ENCODE measurements around the gene EWSR1.

Gene EWSR1

DNA sequence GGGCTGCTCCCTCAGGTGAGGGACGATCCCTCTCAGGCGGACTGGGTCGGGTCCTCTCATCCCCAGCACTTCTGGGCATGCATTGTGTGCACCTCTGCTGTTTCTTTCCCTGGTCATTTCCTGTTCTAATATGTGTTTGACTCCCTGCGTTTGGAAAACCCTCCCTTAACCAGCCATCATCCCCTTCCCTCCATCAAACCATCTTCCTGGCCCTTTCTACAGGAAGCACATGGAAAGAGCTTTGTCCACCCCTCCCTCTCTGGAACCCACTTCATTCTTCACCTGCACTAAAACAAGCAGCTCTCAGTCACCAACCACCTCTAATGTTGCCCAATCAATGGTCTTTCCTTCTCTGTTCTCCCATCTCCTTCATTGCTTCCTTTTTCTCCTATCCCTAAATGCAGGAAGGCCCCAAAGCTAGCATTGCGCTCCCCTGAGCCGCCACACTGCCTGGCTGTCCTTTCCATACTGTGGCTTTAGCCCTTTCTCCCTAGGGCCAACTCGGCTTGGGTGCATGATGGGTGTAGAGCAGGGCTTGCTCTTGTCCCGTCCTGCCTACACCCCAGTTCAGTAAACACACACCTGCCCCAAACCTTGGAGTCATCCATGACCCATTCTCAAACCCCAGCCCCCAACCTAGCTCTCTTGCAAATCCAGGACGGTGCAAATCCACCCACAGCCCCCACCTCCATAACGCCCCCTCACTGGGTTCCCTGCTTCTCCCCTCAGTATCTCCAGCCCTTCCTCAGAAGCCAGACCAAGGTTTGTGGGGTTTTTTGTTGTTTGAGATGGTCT, 32.9 kb downstream of the EWSR1 start:
- H3K27me3 ChIP-seq (ENCODE audit: insufficient read depth, poor library complexity, severe bottlenecking) = no peaks in the 10 kb centered on the region
- H3K4me3 ChIP-seq (replicated peaks; ENCODE audit: insufficient read depth, low read length) = no peak overlapping the region
- no peak for DNase-seq (ENCODE audit: low read depth in 1 of 2, low spot score in 1 of 2)
- peak; percentile 37; the same call in 1 of the 2 replicates for TF ChIP-seq POLR2AphosphoS5 (IDR thresholded peaks at IDR 0.05; ENCODE audit: low read depth)
- TF ChIP-seq, protein P1, sequence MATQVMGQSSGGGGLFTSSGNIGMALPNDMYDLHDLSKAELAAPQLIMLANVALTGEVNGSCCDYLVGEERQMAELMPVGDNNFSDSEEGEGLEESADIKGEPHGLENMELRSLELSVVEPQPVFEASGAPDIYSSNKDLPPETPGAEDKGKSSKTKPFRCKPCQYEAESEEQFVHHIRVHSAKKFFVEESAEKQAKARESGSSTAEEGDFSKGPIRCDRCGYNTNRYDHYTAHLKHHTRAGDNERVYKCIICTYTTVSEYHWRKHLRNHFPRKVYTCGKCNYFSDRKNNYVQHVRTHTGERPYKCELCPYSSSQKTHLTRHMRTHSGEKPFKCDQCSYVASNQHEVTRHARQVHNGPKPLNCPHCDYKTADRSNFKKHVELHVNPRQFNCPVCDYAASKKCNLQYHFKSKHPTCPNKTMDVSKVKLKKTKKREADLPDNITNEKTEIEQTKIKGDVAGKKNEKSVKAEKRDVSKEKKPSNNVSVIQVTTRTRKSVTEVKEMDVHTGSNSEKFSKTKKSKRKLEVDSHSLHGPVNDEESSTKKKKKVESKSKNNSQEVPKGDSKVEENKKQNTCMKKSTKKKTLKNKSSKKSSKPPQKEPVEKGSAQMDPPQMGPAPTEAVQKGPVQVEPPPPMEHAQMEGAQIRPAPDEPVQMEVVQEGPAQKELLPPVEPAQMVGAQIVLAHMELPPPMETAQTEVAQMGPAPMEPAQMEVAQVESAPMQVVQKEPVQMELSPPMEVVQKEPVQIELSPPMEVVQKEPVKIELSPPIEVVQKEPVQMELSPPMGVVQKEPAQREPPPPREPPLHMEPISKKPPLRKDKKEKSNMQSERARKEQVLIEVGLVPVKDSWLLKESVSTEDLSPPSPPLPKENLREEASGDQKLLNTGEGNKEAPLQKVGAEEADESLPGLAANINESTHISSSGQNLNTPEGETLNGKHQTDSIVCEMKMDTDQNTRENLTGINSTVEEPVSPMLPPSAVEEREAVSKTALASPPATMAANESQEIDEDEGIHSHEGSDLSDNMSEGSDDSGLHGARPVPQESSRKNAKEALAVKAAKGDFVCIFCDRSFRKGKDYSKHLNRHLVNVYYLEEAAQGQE (IDR thresholded peaks at IDR 0.05; ENCODE audit: insufficient replicate concordance, low read depth) = no peak
- no peak overlapping the region for H3K27ac ChIP-seq (replicated peaks)

DNA sequence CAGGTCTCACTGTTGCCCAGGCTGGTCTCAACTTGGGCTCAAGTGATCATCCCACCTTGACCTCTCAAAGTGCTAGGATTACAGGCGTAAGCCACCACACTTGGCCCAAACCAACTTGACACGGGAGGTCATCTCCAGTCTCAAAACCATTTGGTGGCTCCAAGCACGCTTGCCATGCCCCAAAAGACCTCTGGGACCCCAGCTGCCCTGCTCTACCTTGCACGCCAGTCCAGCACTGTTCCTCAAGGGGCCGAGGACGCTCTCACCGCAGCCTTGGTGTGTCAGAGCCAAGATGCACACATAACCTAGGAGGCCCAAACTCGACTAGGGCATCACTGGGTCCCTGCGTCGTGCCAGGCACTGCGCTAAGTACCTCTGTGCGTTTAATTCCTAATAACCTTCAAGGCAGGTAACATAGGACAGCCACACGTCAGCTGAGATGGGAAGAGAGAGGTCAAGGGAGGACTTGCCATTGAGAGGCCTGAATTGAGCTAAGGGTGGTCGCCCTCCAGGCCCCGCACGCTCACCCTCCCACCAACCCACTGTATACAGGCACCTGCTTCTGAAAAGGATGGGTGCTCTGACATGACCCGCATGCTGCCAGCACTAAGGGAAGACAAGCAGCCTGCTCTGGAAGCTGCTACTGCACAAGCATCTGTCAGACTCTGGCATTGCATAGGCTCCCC, 33.8 kb downstream of the EWSR1 start:
- Histone ChIP-seq H3K27ac (replicated peaks) (no peak overlapping the region), H3K4me3 (replicated peaks; ENCODE audit: insufficient read depth, low read length) (no peak overlapping the region), H3K27me3 (ENCODE audit: insufficient read depth, poor library complexity, severe bottlenecking) (peaks cover 5% of the 10 kb centered on the region)
- TF ChIP-seq POLR2AphosphoS5 (IDR thresholded peaks at IDR 0.05; ENCODE audit: low read depth) (no peak; the same call in 1 of the 2 replicates), GABPA (IDR thresholded peaks at IDR 0.05; ENCODE audit: low read depth) (no peak), SPI1 (IDR thresholded peaks at IDR 0.05; ENCODE audit: borderline replicate concordance, low read depth) (no peak)
- TF ChIP-seq, protein P2, sequence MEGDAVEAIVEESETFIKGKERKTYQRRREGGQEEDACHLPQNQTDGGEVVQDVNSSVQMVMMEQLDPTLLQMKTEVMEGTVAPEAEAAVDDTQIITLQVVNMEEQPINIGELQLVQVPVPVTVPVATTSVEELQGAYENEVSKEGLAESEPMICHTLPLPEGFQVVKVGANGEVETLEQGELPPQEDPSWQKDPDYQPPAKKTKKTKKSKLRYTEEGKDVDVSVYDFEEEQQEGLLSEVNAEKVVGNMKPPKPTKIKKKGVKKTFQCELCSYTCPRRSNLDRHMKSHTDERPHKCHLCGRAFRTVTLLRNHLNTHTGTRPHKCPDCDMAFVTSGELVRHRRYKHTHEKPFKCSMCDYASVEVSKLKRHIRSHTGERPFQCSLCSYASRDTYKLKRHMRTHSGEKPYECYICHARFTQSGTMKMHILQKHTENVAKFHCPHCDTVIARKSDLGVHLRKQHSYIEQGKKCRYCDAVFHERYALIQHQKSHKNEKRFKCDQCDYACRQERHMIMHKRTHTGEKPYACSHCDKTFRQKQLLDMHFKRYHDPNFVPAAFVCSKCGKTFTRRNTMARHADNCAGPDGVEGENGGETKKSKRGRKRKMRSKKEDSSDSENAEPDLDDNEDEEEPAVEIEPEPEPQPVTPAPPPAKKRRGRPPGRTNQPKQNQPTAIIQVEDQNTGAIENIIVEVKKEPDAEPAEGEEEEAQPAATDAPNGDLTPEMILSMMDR (IDR thresholded peaks at IDR 0.05; ENCODE audit: insufficient read depth, low read length) = no peak
- TF ChIP-seq, protein P1 (IDR thresholded peaks at IDR 0.05; ENCODE audit: insufficient replicate concordance, low read depth) = no peak
- no peak for DNase-seq (ENCODE audit: low read depth in 1 of 2, low spot score in 1 of 2)

DNA sequence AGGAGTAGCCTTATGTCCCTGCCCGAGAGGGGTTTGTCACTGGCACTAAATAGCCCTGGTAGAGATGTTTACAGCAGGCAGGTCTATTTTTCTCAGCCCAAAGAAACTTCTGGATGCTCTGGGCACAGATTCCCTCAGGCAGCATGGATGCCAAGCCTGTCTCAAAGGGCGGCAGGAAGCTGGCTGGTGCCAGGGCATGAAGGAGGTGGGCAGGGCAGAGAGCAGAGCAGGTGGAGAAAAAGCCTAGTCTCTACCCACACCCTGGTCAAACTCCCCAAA, 34.3 kb downstream of the EWSR1 start:
- TF ChIP-seq GABPA (IDR thresholded peaks at IDR 0.05; ENCODE audit: low read depth) (no peak), POLR2AphosphoS5 (IDR thresholded peaks at IDR 0.05; ENCODE audit: low read depth) (no peak), SPI1 (IDR thresholded peaks at IDR 0.05; ENCODE audit: borderline replicate concordance, low read depth) (no peak)
- TF ChIP-seq, protein P1 (IDR thresholded peaks at IDR 0.05; ENCODE audit: insufficient replicate concordance, low read depth) = no peak
- TF ChIP-seq, protein P2 (IDR thresholded peaks at IDR 0.05; ENCODE audit: insufficient read depth, low read length) = no peak
- H3K27me3 ChIP-seq (ENCODE audit: insufficient read depth, poor library complexity, severe bottlenecking) = peaks cover 8% of the 10 kb centered on the region
- no peak for DNase-seq (ENCODE audit: low read depth in 1 of 2, low spot score in 1 of 2)
- no peak overlapping the region for H3K27ac ChIP-seq (replicated peaks)
- no peak overlapping the region for H3K4me3 ChIP-seq (replicated peaks; ENCODE audit: insufficient read depth, low read length)

All from HL-60 (cell line).